Measurements from ENCODE around the gene FBXW9. TPM values are rescaled to one million over a fixed set of nuclear protein-coding genes. Genes with fewer than 3 reads are reported as not detected.

FBXW9 gene
- total and polyA plus RNA-seq, 2 of the 8 experiments (the other 6 are each of a cell fraction or from before 2014, with no cell fraction given), result 10.8 to 30.1 TPM

GRCh38 chr19:12722566-12723380 is 26.3 kb upstream of the FBXW9 start:
- peak; percentile 77 for FAIRE-seq
- H3K4me2 ChIP-seq (ENCODE audit: insufficient read depth in 1 of 2, low read depth in 2 of 2, low read length in 2 of 2), result peak overlapping the region; percentile 93 to 98
- H2AK5ac ChIP-seq (ENCODE audit: low read depth, low read length), result 0 out of 2 replicates have a peak overlapping the region, but pooled peaks have one; percentile 42
- ChIA-PET CTCF (ENCODE audit: partially characterized antibody) (interaction anchor here (0.7 to 3.9 kb wide), 9 partner anchors 11 to 125 kb away, joined by 3 to 20 read pairs (median 5); partner anchors contain the start of gene TRIR), POLR2A (ENCODE audit: partially characterized antibody) (interaction anchor here (0.6 to 12.9 kb wide), 32 partner anchors 9 to 433 kb away, joined by 3 to 258 read pairs (median 5); partner anchors contain the start of genes BEST2, DHPS, FBXW9 and GCDH)
- peak overlapping the region; percentile 40 for H3K4ac ChIP-seq (replicated peaks; ENCODE audit: insufficient read length, low read depth, low read length)
- no peaks in the 10 kb centered on the region for H3K27me3 ChIP-seq (replicated peaks in 1 of 4; ENCODE audit: control insufficient read depth in 3 of 4, extremely low read depth in 1 of 4, insufficient read depth in 3 of 4, low read length in 3 of 4)
- H3K23me2 ChIP-seq (ENCODE audit: low read depth, low read length), result peaks cover 10% of the 10 kb centered on the region
- peaks cover 27 to 53% of the 10 kb centered on the region in 2 experiments for H3K79me2 ChIP-seq (ENCODE audit: control insufficient read depth in 1 of 2, insufficient read depth in 2 of 2, low read length in 2 of 2)
- peaks cover 0 to 6% (median 2%) of the 10 kb centered on the region in 4 experiments; a peak in 5 of 7 replicates for H3K4me1 ChIP-seq (replicated peaks in 1 of 4; ENCODE audit: control insufficient read depth in 3 of 4, insufficient read depth in 4 of 4, low read length in 3 of 4)
- peak overlapping the region; percentile 87; the same call in 1 of the 2 replicates for H2BK5ac ChIP-seq (ENCODE audit: low read depth, low read length)
- H3K56ac ChIP-seq (replicated peaks; ENCODE audit: insufficient read length, low read depth, low read length), result peak overlapping the region; percentile 56
- H2AFZ ChIP-seq (ENCODE audit: low read length), result no peak overlapping the region
- no peak overlapping the region for H3K23ac ChIP-seq (ENCODE audit: insufficient read length)
- no peak overlapping the region for H3K14ac ChIP-seq (ENCODE audit: insufficient read length)
- peak overlapping the region; percentile 78 for H4K91ac ChIP-seq (replicated peaks; ENCODE audit: insufficient read length, low read length)
- peak overlapping the region; percentile 97; the same call in 1 of the 2 replicates for H4K8ac ChIP-seq (ENCODE audit: extremely low read depth, insufficient read depth, low read length)
- peaks cover 4 to 11% of the 10 kb centered on the region in 2 experiments for H4K20me1 ChIP-seq (replicated peaks in 1 of 2; ENCODE audit: control insufficient read depth in 1 of 2, insufficient read depth in 2 of 2, low read length in 2 of 2)
- H2BK120ac ChIP-seq (replicated peaks; ENCODE audit: low read depth, low read length), result peak overlapping the region; percentile 5
- H3K18ac ChIP-seq (ENCODE audit: extremely low read depth, low read length), result peak overlapping the region; percentile 76
- H3K36me3 ChIP-seq (ENCODE audit: control insufficient read depth in 2 of 4, insufficient read depth in 4 of 4, low read length in 3 of 4), result peaks cover 4 to 12% (median 7%) of the 10 kb centered on the region in 4 experiments; a peak in 6 of 8 replicates
- H3K9me3 ChIP-seq (ENCODE audit: insufficient read depth in 2 of 2, low read depth in 1 of 2, low read length in 1 of 2), result no peaks in the 10 kb centered on the region
- H3K9ac ChIP-seq (replicated peaks in 1 of 4; ENCODE audit: extremely low read depth in 1 of 4, low read depth in 3 of 4, low read length in 3 of 4), result peak overlapping the region; percentile 76 to 97 (median 89)
- DNase-seq (ENCODE audit: low read depth in 1 of 2, low spot score in 2 of 2), result peak; percentile 91
- H2BK20ac ChIP-seq (ENCODE audit: low read length), result no peak overlapping the region
- 1% methylated on average over 21 of the region's 32 CpGs; no CpG with 5 or more reads in 1 of the 2 experiments for WGBS, 2 experiments (ENCODE audit: extremely low coverage in 1 of 2, insufficient coverage in 1 of 2, insufficient read length in 1 of 2, insufficient replicate concordance in 2 of 2, low coverage in 1 of 2, low lambda C conversion rate in 2 of 2, missing lambda C conversion rate in 1 of 2)
- peak overlapping the region; percentile 87 for H3K27ac ChIP-seq (ENCODE audit: low read depth, low read length)
- H2BK15ac ChIP-seq (ENCODE audit: low read length), result no peak overlapping the region; the same call in 1 of the 2 replicates
- peak overlapping the region; percentile 80 to 93 (median 82) for H3K4me3 ChIP-seq (ENCODE audit: extremely low read depth in 1 of 4, insufficient read depth in 2 of 4, low read depth in 3 of 4, low read length in 4 of 4)
- peak overlapping the region; percentile 53 for H4K5ac ChIP-seq (ENCODE audit: insufficient read length, low read depth, low read length)
- peak overlapping the region; percentile 86; the same call in 1 of the 2 replicates for H2BK12ac ChIP-seq (ENCODE audit: low read depth, low read length)
- peaks cover 12% of the 10 kb centered on the region; the same call in 1 of the 2 replicates for H3K79me1 ChIP-seq (ENCODE audit: low read depth, low read length)
- TF ChIP-seq BACH1 (IDR thresholded peaks at IDR 0.05; ENCODE audit: low read length), result no peak
- peak; percentile 66 for TF ChIP-seq CEBPB (IDR thresholded peaks at IDR 0.05; ENCODE audit: low read depth, low read length)
- TF ChIP-seq GABPA (IDR thresholded peaks at IDR 0.05; ENCODE audit: borderline replicate concordance, insufficient read depth, low read length), result no peak
- TF ChIP-seq SIN3A (conservative IDR thresholded peaks at IDR 0.05 in 1 of 2, IDR thresholded peaks at IDR 0.05 in 1 of 2; ENCODE audit: low read depth in 1 of 2, low read length in 2 of 2), result peak; percentile 83 to 93; a peak in 3 of 4 replicates
- TF ChIP-seq POU5F1 (IDR thresholded peaks at IDR 0.05; ENCODE audit: low read depth, low read length), result no peak
- TF ChIP-seq FOSL1 (IDR thresholded peaks at IDR 0.05; ENCODE audit: insufficient read depth, low read depth, low read length), result no peak
- TF ChIP-seq CTCF (IDR thresholded peaks at IDR 0.05; ENCODE audit: control extremely low read depth in 1 of 3, insufficient read depth in 1 of 3, low read depth in 1 of 3, low read length in 3 of 3), result no peak
- peak; percentile 38; the same call in 1 of the 2 replicates for TF ChIP-seq MAFK (IDR thresholded peaks at IDR 0.05; ENCODE audit: low read depth, low read length)

Measured in H1 (cell line).